ENCODE data around the gene SIPA1L3.

SIPA1L3 gene

GRCh38 chr19:38201731-38202130 is 294.7 kb downstream of the SIPA1L3 start:
- H3K4me3 ChIP-seq (ENCODE audit: low read depth, low read length): no peak overlapping the region
- TF ChIP-seq POLR2A (IDR thresholded peaks at IDR 0.05; ENCODE audit: extremely low read depth, insufficient read length): no peak
- TF ChIP-seq, protein P1, sequence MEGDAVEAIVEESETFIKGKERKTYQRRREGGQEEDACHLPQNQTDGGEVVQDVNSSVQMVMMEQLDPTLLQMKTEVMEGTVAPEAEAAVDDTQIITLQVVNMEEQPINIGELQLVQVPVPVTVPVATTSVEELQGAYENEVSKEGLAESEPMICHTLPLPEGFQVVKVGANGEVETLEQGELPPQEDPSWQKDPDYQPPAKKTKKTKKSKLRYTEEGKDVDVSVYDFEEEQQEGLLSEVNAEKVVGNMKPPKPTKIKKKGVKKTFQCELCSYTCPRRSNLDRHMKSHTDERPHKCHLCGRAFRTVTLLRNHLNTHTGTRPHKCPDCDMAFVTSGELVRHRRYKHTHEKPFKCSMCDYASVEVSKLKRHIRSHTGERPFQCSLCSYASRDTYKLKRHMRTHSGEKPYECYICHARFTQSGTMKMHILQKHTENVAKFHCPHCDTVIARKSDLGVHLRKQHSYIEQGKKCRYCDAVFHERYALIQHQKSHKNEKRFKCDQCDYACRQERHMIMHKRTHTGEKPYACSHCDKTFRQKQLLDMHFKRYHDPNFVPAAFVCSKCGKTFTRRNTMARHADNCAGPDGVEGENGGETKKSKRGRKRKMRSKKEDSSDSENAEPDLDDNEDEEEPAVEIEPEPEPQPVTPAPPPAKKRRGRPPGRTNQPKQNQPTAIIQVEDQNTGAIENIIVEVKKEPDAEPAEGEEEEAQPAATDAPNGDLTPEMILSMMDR (IDR thresholded peaks at IDR 0.05; ENCODE audit: low read depth, low read length): no peak
- no peak for TF ChIP-seq MYC (IDR thresholded peaks at IDR 0.05; ENCODE audit: low read depth, low read length)
- no peak for DNase-seq (ENCODE audit: low read depth)

GRCh38 chr19:38202504-38202903 is 295.5 kb downstream of the SIPA1L3 start:
- TF ChIP-seq, protein P1 (IDR thresholded peaks at IDR 0.05; ENCODE audit: low read depth, low read length): no peak
- TF ChIP-seq MYC (IDR thresholded peaks at IDR 0.05; ENCODE audit: low read depth, low read length) (no peak), POLR2A (IDR thresholded peaks at IDR 0.05; ENCODE audit: extremely low read depth, insufficient read length) (no peak), MAX (IDR thresholded peaks at IDR 0.05; ENCODE audit: low read depth, low read length) (no peak)
- no peak overlapping the region for H3K4me3 ChIP-seq (ENCODE audit: low read depth, low read length)
- DNase-seq (ENCODE audit: low read depth): no peak

DNA sequence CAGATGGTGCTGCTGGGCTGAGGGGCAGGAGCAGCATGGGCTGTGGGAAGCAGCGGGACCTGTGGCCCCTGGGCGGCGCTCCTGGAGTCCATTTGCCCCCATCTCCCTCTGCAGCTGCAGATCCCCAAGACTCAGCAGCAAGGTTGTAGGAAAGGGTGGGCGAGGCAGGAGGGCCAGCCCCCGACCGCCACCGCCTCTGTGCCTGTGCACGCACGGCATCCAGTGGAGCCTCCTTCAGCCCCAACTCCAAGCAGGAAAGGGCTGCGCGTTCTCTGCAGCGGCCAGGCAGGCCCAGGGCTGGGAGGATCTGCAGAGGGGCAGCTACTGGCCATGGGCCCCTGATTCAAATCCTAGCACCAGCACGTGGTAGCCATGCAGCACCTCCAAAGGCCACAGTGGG is 296.2 kb downstream of the SIPA1L3 start:
- TF ChIP-seq POLR2A (IDR thresholded peaks at IDR 0.05; ENCODE audit: extremely low read depth, insufficient read length): no peak
- TF ChIP-seq MYC (IDR thresholded peaks at IDR 0.05; ENCODE audit: low read depth, low read length): no peak
- TF ChIP-seq, protein P1 (IDR thresholded peaks at IDR 0.05; ENCODE audit: low read depth, low read length): no peak
- TF ChIP-seq MAX (IDR thresholded peaks at IDR 0.05; ENCODE audit: low read depth, low read length): no peak
- no peak overlapping the region for H3K4me3 ChIP-seq (ENCODE audit: low read depth, low read length)
- DNase-seq (ENCODE audit: low read depth): no peak

DNA sequence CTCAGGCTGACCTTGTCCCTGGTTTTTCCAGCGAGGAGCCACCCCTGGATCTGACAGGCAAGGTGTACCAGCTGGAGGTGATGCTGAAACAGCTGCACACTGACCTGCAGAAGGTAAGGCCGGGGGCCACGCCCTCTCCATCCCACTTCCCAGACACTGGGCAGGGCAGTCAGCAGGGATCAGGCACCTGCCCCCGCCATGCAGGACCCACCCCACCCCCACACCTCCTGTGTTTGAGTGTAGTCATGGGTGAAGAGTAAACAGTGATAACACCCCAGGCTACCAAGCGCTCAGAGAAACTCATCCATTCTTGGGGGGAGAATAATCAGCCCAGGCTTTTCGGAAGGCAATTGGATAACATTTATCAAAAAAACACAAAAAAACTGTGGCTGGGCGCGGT is 297.1 kb downstream of the SIPA1L3 start:
- TF ChIP-seq, protein P1 (IDR thresholded peaks at IDR 0.05; ENCODE audit: low read depth, low read length): no peak
- TF ChIP-seq MAX (IDR thresholded peaks at IDR 0.05; ENCODE audit: low read depth, low read length) (no peak), MYC (IDR thresholded peaks at IDR 0.05; ENCODE audit: low read depth, low read length) (no peak)
- H3K4me3 ChIP-seq (ENCODE audit: low read depth, low read length): no peak overlapping the region
- no peak for DNase-seq (ENCODE audit: low read depth)

DNA sequence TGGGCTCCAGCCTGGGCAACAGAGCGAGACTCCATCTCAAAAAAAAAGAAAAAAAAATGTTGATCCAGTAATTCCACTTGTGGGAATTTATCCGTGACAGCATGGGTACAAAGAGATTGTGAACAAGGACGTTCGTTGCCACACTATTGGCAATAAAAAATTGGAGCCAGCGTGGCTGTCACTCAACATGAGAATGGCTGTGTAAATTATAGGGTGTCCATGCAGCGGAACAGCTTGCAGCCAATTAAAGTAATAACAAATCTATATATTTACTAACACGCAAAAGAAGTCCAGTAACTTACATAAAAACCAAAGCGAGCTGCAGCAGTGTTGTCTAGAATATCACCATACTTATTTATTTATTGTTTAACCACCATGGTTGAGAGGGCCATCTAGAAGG is 297.7 kb downstream of the SIPA1L3 start:
- TF ChIP-seq POLR2A (IDR thresholded peaks at IDR 0.05; ENCODE audit: extremely low read depth, insufficient read length): no peak
- no peak for TF ChIP-seq MYC (IDR thresholded peaks at IDR 0.05; ENCODE audit: low read depth, low read length)
- TF ChIP-seq, protein P1 (IDR thresholded peaks at IDR 0.05; ENCODE audit: low read depth, low read length): no peak
- no peak for TF ChIP-seq MAX (IDR thresholded peaks at IDR 0.05; ENCODE audit: low read depth, low read length)
- H3K4me3 ChIP-seq (ENCODE audit: low read depth, low read length): no peak overlapping the region
- no peak for DNase-seq (ENCODE audit: low read depth)

All from NB4 (cell line).